Central memory CD8-positive, alpha-beta T cell (primary cell): ENCODE data around the gene ADIPOR1.

Experiments
- ATAC-seq: fragments of 150-1000 bp; cut with Tn5 transposase; replicated peaks from 2 replicates; pipeline ENCODE4 v1.10.0; 2022; ENCODE audit warnings: mild to moderate bottlenecking, moderate FRiP score, moderate number of reproducible peaks; ENCODE audit not compliant: poor library complexity, severe bottlenecking; ENCODE audit errors: extremely low read depth
- DNase-seq, 2 donors: peaks; one replicate each; pipeline ENCODE4 v3.0.0; 2021; ENCODE audit warnings: low spot score in 2 of 2
- H3K27ac Mint-ChIP-seq: one replicate; pipeline ENCODE4 v1.8.0; 2022; ENCODE audit warnings: low read depth, mild to moderate bottlenecking, moderate library complexity, mixed read lengths
- H3K27me3 Mint-ChIP-seq: one replicate; pipeline ENCODE4 v1.8.0; 2022; ENCODE audit warnings: mixed read lengths
- H3K36me3 Mint-ChIP-seq: one replicate; pipeline ENCODE4 v1.8.0; 2022; ENCODE audit warnings: mild to moderate bottlenecking, moderate library complexity, mixed read lengths; ENCODE audit not compliant: insufficient read depth
- H3K4me1 Mint-ChIP-seq: one replicate; pipeline ENCODE4 v1.8.0; 2022; ENCODE audit warnings: mixed read lengths
- H3K4me3 Mint-ChIP-seq: one replicate; pipeline ENCODE4 v1.8.0; 2022; ENCODE audit warnings: mild to moderate bottlenecking, moderate library complexity, mixed read lengths
- H3K9me3 Mint-ChIP-seq: one replicate; pipeline ENCODE4 v1.8.0; 2022; ENCODE audit warnings: mixed read lengths

ADIPOR1 gene

DNA sequence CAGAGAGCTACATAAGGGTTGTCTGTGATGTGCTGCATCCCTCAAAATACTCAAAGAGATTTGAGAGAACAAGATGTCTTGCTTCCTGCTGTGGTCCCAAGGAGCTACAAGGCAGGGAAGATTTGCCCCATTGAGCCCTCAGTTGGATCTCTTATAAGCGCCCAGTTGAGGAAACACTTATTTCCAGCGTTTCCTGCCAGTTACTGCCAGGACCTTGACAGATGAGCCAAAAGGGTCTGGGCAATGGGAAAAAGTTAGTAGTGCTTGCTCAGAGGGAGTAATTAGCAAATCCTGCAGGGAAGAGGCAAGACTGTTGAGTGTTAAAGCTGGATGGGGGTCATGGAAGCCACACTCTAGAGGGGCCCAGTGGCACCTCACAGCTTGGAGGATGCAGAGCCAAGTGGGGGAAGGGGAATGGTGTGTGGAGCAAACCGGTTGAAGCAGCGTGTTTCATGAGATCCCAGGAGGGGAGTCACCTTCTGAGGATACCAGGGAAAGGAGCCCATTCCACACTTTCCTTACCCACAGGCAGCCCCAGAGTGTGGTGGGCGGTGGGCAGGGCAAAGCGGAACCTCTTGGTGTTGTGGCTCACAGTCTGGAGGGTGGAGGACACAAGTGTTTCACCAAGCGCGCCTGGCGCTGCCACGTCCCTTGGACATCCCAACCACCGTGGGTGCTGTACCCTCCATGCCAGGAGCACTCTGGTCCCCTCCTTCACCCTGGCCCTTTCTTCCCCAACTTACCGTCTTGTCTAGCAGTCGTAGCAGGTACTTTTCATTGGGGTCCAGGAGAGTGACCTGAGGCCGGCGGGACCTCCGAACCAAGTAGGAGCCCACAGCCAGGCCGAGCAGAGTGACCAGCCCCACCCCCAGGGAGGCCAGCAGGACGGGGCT lies 8.1 kb upstream of the ADIPOR1 start:
- Mint-ChIP-seq H3K4me3 (peak overlapping the region; percentile 84), H3K4me1 (peaks cover 21% of the 10 kb centered on the region), H3K36me3 (peaks cover 12% of the 10 kb centered on the region), H3K9me3 (no peaks in the 10 kb centered on the region), H3K27ac (peak overlapping the region; percentile 51), H3K27me3 (no peaks in the 10 kb centered on the region)
- no peak for ATAC-seq
- no peak for DNase-seq

DNA sequence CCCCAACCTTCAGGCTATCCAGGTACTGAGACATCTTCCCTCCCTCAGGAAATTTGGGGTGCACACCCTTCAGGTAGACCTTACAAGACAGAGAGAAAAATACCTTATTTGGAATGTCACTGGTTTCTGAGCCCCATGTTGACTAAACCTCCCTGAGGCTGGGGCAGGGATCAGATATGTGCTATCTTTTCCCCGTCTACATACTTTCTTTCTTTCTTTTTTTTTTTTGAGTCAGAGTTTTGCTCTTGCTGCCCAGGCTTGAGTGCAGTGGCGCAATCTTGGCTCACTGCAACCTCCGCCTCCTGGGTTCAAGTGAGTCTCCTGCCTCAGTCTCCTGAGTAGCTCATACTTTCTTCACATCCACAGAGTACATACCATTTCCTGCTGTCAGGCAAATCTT lies 7.3 kb upstream of the ADIPOR1 start:
- no peaks in the 10 kb centered on the region for H3K27me3 Mint-ChIP-seq
- no peak for ATAC-seq
- H3K4me3 Mint-ChIP-seq: peak overlapping the region; percentile 84

DNA sequence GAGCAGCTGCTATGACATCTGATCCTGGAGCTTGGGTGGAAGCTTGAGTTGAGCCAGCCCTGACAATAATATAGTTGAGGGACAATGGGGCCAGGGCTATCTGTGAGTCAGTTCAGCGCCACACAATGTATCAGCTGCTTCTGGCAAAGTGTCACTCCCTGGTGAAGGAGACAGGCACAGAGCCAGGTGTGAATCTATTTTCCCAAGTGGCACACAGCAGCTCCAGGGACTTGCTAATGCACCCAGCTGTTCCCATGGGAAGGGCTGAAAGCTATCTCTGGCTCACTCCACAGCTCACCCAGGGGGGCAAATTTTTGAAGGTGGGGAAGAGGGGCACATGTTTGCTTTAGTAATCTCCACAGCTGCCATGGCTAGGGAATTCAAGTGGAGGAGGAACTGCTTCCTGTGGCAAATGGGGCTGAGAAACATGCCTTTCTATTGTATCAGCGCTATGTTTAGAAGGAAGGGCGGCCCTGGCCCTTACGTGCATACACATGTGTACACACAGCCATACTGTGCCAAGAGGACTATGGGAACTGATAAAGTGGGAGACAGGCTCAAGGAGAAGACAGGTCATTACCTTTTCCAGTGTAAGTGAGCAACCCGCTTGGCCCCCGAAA lies 6.8 kb upstream of the ADIPOR1 start:
- Mint-ChIP-seq H3K4me3 (no peak overlapping the region), H3K4me1 (peaks cover 21% of the 10 kb centered on the region), H3K27ac (peak overlapping the region; percentile 25), H3K27me3 (no peaks in the 10 kb centered on the region), H3K36me3 (peaks cover 12% of the 10 kb centered on the region), H3K9me3 (no peaks in the 10 kb centered on the region)
- no peak for ATAC-seq
- no peak for DNase-seq

More for the DNA sequence above, 7.3 kb upstream of the ADIPOR1 start:
- DNase-seq: no peak
- Mint-ChIP-seq H3K36me3 (peaks cover 12% of the 10 kb centered on the region), H3K9me3 (no peaks in the 10 kb centered on the region), H3K27ac (peak overlapping the region; percentile 25), H3K4me1 (peaks cover 21% of the 10 kb centered on the region)

DNA sequence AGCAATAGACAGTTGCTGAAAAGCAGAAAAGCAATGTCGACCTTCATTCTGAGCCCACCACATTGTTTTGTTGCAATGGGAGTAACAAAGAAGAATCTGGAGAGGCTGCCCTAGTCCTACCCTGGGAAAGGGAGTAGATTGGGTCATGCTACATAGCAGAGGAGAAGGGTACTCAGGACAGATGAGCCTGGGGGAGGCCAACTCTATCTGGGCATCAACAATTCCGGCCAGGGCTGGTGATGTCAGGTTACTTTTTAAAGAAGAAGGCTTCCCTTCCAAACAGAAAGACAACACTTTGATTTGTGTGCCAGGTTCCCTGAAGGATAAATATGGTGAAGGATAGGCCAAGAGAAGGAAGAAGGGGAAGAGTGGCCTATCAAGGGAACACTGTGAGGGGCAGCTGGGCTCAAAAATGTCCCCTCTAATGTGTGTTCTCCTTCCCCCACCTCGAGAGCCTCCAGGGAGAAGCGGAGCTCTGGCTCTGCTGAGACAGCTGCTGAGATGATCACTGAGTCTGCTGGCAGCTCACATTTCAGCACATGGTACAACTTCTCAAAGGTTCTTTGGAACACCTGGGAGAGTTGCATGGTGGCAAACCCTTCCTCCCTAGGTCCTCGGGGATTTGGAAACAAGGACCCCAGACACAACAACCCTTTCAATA lies 3.2 kb upstream of the ADIPOR1 start:
- Mint-ChIP-seq H3K36me3 (peaks cover 10% of the 10 kb centered on the region), H3K9me3 (no peaks in the 10 kb centered on the region), H3K4me1 (peaks cover 26% of the 10 kb centered on the region), H3K27me3 (no peaks in the 10 kb centered on the region), H3K27ac (no peak overlapping the region), H3K4me3 (no peak overlapping the region)
- ATAC-seq (no peak), DNase-seq (no peak)

DNA sequence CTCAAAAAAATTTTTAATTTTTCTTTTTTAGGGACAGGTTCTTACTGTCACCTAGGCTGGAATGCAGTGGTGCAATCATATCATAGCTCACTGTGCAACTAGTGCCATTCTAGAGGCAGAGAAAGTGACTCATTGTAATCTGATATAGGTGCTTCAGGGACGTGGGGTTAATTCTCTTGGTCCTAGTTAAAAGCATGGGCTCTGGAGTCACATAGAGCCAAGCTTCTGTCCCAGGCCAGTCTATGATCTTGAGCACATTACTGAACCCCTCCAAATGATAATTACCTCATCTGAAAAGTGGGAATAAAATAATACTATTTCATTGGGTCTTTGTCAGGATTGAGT lies 1.1 kb upstream of the ADIPOR1 start:
- Mint-ChIP-seq H3K4me1 (peaks cover 26% of the 10 kb centered on the region), H3K27me3 (no peaks in the 10 kb centered on the region), H3K4me3 (peak overlapping the region; percentile 86), H3K9me3 (no peaks in the 10 kb centered on the region), H3K27ac (no peak overlapping the region), H3K36me3 (peaks cover 10% of the 10 kb centered on the region)
- ATAC-seq (no peak), DNase-seq (no peak)

DNA sequence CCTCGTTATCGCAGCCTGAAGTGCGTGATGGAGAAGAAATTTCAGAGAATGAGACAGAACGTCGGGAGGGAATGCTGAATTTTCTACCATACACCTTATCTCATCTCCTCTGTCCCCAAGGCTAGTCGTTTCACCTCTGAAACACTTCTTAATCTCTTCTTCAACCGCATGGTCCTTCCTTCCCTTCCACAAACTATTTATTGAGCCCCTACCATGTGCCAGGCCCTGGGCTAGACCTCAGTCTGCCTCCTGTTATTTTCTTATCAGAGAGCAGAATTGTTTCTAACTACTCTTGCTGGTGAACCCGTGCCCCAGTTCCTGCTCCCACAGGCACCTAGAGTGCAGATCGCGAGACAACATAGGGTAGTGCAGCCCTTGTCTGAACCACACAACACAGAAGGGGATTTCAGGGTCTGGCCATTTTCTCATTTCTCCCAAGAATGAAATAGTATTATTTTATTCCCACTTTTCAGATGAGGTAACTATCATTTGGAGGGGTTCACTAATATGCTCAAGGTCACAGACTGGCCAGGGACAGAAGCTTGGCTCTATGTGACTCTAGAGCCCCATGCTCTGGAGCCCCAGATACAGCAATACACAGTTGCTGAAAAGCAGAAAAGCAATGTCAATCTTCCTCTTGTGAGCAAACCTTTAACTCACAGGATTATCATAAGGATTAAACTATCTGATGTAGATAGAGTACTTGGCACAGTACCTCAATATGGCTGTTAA lies 598 bp upstream of the ADIPOR1 start:
- Mint-ChIP-seq H3K4me3 (peak overlapping the region; percentile 86), H3K27ac (peak overlapping the region; percentile 64), H3K9me3 (no peaks in the 10 kb centered on the region), H3K36me3 (peaks cover 10% of the 10 kb centered on the region), H3K27me3 (no peaks in the 10 kb centered on the region), H3K4me1 (peaks cover 32% of the 10 kb centered on the region)
- ATAC-seq (peak; percentile 11), DNase-seq (no peak)

DNA sequence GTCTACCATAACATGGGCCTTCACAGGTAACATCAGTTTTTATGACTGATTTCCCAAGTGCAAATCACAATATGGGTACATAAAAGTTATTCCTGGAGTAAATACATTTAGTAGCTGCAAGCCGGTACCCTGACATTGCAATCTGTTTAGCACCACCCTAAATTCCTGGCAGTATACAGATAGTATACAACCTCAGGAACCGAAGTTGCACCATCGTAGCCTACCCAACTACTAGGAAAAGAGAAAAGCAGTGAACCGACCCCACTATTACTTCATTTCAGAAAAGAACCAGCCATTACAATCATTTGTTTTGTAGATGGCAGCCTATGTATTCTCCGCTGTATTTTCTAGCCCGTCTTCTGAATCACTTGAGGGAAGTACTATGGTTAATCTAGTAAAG lies 1.1 kb downstream of the ADIPOR1 start:
- peak overlapping the region; percentile 64 for H3K27ac Mint-ChIP-seq
- peaks cover 7% of the 10 kb centered on the region for H3K36me3 Mint-ChIP-seq
- DNase-seq (no peak), ATAC-seq (no peak)
- H3K9me3 Mint-ChIP-seq: no peaks in the 10 kb centered on the region
- peak overlapping the region; percentile 86 for H3K4me3 Mint-ChIP-seq
- H3K27me3 Mint-ChIP-seq: no peaks in the 10 kb centered on the region
- peaks cover 49% of the 10 kb centered on the region for H3K4me1 Mint-ChIP-seq

DNA sequence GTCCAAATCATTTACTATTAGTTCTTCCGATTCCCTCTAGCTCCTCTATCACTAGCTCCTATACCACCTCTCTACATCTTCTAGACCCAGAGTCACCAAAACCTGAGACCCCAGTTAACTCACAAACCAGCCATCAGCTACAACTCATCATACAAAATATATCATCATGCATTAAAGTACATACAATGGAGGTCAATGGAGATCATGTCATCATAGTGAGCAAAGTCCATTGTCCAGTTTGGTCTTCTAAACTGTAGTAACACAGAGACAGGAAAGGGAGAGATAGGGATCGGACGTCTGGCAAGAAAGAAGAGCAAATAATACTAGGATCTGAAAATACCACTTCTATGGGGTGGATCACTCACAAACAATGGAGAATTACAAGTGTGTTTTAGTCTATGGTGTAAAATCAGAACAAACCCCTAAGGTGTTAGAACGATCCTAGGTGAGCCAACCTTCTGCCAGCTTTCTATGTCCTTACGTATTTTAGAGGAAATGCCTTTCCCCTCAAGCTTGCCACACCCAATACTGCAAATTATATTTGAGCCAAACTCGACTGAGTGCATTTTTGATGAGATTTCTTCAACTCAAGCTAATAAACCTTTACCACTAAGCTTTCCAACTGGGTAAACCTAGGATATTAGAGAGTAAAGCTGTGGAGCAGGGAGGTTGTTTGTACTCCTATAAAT lies 3.9 kb downstream of the ADIPOR1 start:
- H3K36me3 Mint-ChIP-seq: peaks cover 15% of the 10 kb centered on the region
- H3K4me3 Mint-ChIP-seq: no peak overlapping the region

DNA sequence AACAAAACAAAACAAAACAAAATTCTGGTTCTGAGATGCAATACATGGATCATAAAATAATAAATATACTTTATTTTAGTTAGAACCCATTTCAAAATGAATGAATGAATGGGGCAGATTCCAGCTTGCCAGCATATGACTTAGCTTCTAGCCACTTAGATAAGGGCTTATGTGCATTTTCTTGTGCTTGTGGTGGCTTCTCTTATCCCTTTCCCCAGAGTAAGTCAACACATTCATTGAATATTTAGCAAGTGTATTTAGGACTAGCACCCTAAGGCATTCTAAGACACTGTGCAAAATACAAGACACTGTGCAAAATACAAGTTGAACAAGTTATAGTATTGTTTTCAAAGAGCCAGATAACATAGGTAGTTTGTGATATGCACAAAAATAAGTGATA lies 4.7 kb downstream of the ADIPOR1 start:
- no peaks in the 10 kb centered on the region for H3K9me3 Mint-ChIP-seq

More for the DNA sequence above, 3.9 kb downstream of the ADIPOR1 start:
- no peaks in the 10 kb centered on the region for H3K9me3 Mint-ChIP-seq
- no peak overlapping the region for H3K27ac Mint-ChIP-seq
- DNase-seq: no peak
- peaks cover 59% of the 10 kb centered on the region for H3K4me1 Mint-ChIP-seq
- no peaks in the 10 kb centered on the region for H3K27me3 Mint-ChIP-seq
- ATAC-seq: no peak

DNA sequence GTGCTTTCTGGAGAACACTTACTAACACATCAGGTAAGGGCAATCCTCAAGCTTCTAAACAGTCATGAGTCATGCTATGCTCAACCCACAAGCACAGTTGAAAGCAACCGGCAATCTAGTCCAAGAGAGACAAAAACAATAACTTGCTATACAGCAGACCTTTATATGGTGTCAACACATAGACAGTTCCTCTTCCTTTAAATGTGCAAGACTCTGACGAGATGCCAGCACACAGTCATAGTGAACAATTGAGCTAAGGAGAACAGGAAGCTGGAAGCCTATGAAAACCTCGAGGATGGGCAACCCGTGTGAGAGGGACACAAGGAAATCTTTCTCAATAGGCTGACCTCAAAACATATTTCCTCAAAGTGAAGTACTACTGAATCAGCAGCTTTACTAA lies 5.3 kb downstream of the ADIPOR1 start:
- H3K27ac Mint-ChIP-seq: peak overlapping the region; percentile 43
- ATAC-seq: no peak
- H3K4me3 Mint-ChIP-seq: no peak overlapping the region
- H3K27me3 Mint-ChIP-seq: no peaks in the 10 kb centered on the region
- H3K36me3 Mint-ChIP-seq: peaks cover 23% of the 10 kb centered on the region
- no peaks in the 10 kb centered on the region for H3K9me3 Mint-ChIP-seq
- no peak for DNase-seq
- peaks cover 53% of the 10 kb centered on the region for H3K4me1 Mint-ChIP-seq

More for the DNA sequence above, 4.7 kb downstream of the ADIPOR1 start:
- H3K4me1 Mint-ChIP-seq: peaks cover 54% of the 10 kb centered on the region
- H3K27me3 Mint-ChIP-seq: no peaks in the 10 kb centered on the region
- no peak for ATAC-seq
- no peak overlapping the region for H3K4me3 Mint-ChIP-seq
- no peak for DNase-seq
- peaks cover 19% of the 10 kb centered on the region for H3K36me3 Mint-ChIP-seq
- no peak overlapping the region for H3K27ac Mint-ChIP-seq

DNA sequence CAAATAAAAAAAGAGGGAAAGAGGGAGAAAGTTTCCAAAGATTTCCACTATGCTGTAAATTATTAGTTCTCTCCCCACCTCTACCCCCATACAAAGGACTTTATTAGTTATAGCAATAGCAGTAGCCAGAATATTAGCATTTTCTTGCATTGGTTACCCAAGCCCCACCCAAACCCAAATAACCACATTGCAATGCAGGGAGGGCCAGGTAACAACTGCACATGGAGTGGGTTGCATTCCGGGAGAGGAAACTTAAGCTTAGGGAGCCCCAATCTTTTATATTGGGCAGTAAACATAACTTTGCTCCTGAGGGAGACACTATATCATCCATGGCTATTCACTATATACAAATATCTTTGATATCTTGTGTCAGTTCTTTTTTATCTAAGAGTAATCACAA lies 6.0 kb downstream of the ADIPOR1 start:
- DNase-seq (no peak), ATAC-seq (no peak)
- Mint-ChIP-seq H3K4me1 (peaks cover 47% of the 10 kb centered on the region), H3K27ac (peak overlapping the region; percentile 43), H3K9me3 (no peaks in the 10 kb centered on the region), H3K27me3 (no peaks in the 10 kb centered on the region), H3K4me3 (no peak overlapping the region), H3K36me3 (peaks cover 28% of the 10 kb centered on the region)

DNA sequence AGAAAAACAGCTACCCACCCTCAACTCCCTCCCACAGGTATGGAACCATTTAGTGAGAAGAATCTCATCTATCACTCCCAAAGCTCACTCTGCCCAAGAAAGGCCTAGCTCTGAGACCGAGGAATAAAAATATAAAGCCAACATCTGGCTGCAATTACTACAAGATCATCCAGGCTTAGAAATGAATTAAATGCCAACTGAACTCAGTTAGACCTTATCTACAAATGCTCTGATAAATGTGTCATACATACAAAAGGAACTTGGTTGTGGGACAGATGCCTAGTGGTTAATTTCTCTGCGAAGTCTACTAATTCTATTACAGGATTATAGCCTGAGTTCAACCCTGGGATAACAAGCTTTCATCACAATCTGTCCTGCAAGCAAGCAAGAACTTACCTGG lies 6.7 kb downstream of the ADIPOR1 start:
- no peak overlapping the region for H3K4me3 Mint-ChIP-seq
- DNase-seq (no peak), ATAC-seq (no peak)
- H3K4me1 Mint-ChIP-seq: peaks cover 40% of the 10 kb centered on the region
- H3K36me3 Mint-ChIP-seq: peaks cover 35% of the 10 kb centered on the region
- H3K27me3 Mint-ChIP-seq: no peaks in the 10 kb centered on the region
- no peak overlapping the region for H3K27ac Mint-ChIP-seq
- no peaks in the 10 kb centered on the region for H3K9me3 Mint-ChIP-seq
